ENCODE data around the gene CAMK1G. TPM values are rescaled to one million over a fixed set of nuclear protein-coding genes. Genes with fewer than 3 reads are reported as not detected.

Gene CAMK1G
- total and polyA plus RNA-seq, 2 experiments from 2014 or later = 0.32 to 0.76 TPM

DNA sequence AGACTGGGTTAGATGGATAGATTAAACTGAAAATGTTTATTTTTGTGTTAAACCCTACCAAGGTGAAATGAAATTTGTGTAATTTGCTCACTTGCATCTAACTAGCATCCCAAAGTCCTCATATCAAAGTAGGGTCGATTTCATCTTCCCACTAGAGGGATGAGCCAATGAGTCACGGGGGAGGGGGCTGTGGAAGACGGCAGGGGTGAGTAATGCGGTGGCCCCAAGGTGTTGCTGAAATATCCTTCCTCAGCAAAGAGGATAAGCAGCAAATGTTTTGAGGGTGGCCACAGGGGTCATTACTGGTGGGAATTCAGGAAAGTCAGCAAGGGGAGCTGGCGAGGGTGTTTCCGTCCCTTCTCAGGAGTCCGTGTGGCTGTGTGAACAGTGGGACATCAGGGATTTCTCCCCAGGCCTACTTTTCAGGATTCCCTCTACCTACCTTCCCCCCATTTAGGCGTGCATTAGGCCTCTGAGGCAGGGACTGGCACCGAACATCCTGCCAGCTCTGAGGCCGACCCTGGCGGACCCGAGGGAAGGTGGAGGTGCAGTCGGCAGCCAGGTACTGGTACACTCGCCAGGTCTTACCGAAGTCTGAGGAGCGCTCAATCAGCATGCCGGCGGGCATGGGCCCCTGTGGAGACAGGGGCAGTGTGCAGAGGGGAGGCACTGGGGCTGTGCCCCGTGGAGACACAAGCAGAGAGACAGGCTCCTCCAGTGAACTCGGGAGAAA lies 50.7 kb downstream of the CAMK1G start (continued):
- TF ChIP-seq, protein P1, sequence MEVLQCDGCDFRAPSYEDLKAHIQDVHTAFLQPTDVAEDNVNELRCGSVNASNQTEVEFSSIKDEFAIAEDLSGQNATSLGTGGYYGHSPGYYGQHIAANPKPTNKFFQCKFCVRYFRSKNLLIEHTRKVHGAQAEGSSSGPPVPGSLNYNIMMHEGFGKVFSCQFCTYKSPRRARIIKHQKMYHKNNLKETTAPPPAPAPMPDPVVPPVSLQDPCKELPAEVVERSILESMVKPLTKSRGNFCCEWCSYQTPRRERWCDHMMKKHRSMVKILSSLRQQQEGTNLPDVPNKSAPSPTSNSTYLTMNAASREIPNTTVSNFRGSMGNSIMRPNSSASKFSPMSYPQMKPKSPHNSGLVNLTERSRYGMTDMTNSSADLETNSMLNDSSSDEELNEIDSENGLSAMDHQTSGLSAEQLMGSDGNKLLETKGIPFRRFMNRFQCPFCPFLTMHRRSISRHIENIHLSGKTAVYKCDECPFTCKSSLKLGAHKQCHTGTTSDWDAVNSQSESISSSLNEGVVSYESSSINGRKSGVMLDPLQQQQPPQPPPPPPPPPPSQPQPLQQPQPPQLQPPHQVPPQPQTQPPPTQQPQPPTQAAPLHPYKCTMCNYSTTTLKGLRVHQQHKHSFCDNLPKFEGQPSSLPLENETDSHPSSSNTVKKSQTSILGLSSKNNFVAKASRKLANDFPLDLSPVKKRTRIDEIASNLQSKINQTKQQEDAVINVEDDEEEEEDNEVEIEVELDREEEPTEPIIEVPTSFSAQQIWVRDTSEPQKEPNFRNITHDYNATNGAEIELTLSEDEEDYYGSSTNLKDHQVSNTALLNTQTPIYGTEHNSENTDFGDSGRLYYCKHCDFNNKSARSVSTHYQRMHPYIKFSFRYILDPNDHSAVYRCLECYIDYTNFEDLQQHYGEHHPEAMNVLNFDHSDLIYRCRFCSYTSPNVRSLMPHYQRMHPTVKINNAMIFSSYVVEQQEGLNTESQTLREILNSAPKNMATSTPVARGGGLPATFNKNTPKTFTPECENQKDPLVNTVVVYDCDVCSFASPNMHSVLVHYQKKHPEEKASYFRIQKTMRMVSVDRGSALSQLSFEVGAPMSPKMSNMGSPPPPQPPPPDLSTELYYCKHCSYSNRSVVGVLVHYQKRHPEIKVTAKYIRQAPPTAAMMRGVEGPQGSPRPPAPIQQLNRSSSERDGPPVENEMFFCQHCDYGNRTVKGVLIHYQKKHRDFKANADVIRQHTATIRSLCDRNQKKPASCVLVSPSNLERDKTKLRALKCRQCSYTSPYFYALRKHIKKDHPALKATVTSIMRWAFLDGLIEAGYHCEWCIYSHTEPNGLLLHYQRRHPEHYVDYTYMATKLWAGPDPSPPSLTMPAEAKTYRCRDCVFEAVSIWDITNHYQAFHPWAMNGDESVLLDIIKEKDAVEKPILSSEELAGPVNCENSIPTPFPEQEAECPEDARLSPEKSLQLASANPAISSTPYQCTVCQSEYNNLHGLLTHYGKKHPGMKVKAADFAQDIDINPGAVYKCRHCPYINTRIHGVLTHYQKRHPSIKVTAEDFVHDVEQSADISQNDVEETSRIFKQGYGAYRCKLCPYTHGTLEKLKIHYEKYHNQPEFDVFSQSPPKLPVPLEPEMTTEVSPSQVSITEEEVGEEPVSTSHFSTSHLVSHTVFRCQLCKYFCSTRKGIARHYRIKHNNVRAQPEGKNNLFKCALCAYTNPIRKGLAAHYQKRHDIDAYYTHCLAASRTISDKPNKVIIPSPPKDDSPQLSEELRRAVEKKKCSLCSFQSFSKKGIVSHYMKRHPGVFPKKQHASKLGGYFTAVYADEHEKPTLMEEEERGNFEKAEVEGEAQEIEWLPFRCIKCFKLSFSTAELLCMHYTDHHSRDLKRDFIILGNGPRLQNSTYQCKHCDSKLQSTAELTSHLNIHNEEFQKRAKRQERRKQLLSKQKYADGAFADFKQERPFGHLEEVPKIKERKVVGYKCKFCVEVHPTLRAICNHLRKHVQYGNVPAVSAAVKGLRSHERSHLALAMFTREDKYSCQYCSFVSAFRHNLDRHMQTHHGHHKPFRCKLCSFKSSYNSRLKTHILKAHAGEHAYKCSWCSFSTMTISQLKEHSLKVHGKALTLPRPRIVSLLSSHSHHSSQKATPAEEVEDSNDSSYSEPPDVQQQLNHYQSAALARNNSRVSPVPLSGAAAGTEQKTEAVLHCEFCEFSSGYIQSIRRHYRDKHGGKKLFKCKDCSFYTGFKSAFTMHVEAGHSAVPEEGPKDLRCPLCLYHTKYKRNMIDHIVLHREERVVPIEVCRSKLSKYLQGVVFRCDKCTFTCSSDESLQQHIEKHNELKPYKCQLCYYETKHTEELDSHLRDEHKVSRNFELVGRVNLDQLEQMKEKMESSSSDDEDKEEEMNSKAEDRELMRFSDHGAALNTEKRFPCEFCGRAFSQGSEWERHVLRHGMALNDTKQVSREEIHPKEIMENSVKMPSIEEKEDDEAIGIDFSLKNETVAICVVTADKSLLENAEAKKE (CRISPR knock-in tag; IDR thresholded peaks at IDR 0.05) = no peak
- TF ChIP-seq EZH2 (IDR thresholded peaks at IDR 0.05; ENCODE audit: low read depth, unreplicated experiment) (no peak), REST (IDR thresholded peaks at IDR 0.05; ENCODE audit: unreplicated experiment) (no peak), ETS1 (IDR thresholded peaks at IDR 0.05) (no peak)
